Measurements from ENCODE around the gene SLC38A4. TPM values are rescaled to one million over a fixed set of nuclear protein-coding genes. Genes with fewer than 3 reads are reported as not detected.

SLC38A4 gene
- total RNA-seq, 3 donors from 2014 or later (not counting 1 experiment from before 2014, with no cell fraction given), result not detected

DNA sequence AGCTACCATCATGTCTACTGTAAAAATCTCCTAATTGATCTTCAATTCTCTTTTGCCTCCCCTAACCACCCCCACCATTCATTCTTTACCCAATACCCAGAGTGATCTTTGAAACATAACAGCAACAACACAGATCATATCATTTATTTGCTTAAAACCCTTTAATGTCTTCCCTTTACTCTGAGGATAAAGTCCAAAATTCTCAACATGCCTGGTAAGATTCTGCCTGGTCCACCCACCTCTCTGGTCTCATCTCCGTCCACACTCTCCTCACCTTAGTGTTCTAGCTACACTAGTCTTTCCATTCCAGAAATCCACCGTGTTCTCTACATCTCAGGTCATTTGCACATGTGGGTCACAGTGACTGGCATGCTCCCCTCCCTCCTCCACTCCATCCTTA, 27.7 kb downstream of the SLC38A4 start:
- Mint-ChIP-seq H3K9me3 (no peaks in the 10 kb centered on the region), H3K27ac (no peak overlapping the region), H3K36me3 (no peaks in the 10 kb centered on the region), H3K4me3 (no peak overlapping the region), H3K4me1 (no peaks in the 10 kb centered on the region), H3K27me3 (ENCODE audit: low read depth in 2 of 2) (peaks cover 6 to 38% of the 10 kb centered on the region in 2 donors)
- Histone ChIP-seq H3K36me3 (ENCODE audit: control insufficient read depth, insufficient read depth, low read length) (no peaks in the 10 kb centered on the region), H3K4me3 (ENCODE audit: low read length) (no peak overlapping the region), H3K27me3 (ENCODE audit: control insufficient read depth, insufficient read depth, low read length) (no peaks in the 10 kb centered on the region), H3K4me1 (ENCODE audit: control insufficient read depth, insufficient read depth, low read length) (no peaks in the 10 kb centered on the region), H3K9me3 (ENCODE audit: control insufficient read depth, insufficient read depth, low read length) (no peaks in the 10 kb centered on the region), H3K27ac (ENCODE audit: low read length) (no peak overlapping the region)
- DNase-seq (no peak), ATAC-seq (no peak)
- WGBS (ENCODE audit: insufficient coverage), result 95% methylated on average over 2 of the region's 2 CpGs
- TF ChIP-seq, protein P1, sequence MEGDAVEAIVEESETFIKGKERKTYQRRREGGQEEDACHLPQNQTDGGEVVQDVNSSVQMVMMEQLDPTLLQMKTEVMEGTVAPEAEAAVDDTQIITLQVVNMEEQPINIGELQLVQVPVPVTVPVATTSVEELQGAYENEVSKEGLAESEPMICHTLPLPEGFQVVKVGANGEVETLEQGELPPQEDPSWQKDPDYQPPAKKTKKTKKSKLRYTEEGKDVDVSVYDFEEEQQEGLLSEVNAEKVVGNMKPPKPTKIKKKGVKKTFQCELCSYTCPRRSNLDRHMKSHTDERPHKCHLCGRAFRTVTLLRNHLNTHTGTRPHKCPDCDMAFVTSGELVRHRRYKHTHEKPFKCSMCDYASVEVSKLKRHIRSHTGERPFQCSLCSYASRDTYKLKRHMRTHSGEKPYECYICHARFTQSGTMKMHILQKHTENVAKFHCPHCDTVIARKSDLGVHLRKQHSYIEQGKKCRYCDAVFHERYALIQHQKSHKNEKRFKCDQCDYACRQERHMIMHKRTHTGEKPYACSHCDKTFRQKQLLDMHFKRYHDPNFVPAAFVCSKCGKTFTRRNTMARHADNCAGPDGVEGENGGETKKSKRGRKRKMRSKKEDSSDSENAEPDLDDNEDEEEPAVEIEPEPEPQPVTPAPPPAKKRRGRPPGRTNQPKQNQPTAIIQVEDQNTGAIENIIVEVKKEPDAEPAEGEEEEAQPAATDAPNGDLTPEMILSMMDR (IDR thresholded peaks at IDR 0.05), result no peak
- intact Hi-C loops (cut with micrococcal nuclease), result no loop called here

DNA sequence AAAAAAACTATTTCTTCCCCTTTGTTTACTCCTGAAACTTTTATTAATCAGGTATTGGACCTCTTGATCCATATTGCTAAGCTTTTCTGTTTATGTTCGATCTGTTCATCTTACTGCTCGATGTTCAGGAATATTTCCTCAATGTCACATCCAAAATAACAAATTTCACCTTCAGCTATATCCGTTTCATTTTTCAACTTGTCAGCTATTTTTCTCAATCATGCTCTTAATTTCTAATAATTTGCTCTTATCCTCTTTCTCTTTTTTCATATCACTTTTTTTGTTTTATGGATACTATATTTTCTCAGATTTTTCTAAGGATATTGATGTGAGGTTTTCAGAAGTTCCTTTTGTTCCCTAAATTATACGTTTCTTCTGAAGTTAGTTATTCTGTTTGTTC, 29.8 kb downstream of the SLC38A4 start:
- no peak for DNase-seq
- no peaks in the 10 kb centered on the region for H3K9me3 ChIP-seq (ENCODE audit: control insufficient read depth, insufficient read depth, low read length)
- no peak overlapping the region for H3K4me3 Mint-ChIP-seq
- H3K27me3 ChIP-seq (ENCODE audit: control insufficient read depth, insufficient read depth, low read length), result no peaks in the 10 kb centered on the region
- intact Hi-C loops (cut with micrococcal nuclease), result no loop called here
- H3K27me3 Mint-ChIP-seq (ENCODE audit: low read depth in 2 of 2), result peaks cover 18 to 47% of the 10 kb centered on the region in 2 donors
- no peak for ATAC-seq
- H3K27ac ChIP-seq (ENCODE audit: low read length), result no peak overlapping the region
- no peaks in the 10 kb centered on the region for H3K9me3 Mint-ChIP-seq
- TF ChIP-seq, protein P1 (IDR thresholded peaks at IDR 0.05), result no peak
- no peaks in the 10 kb centered on the region for H3K4me1 Mint-ChIP-seq
- no peaks in the 10 kb centered on the region for H3K36me3 ChIP-seq (ENCODE audit: control insufficient read depth, insufficient read depth, low read length)
- H3K4me1 ChIP-seq (ENCODE audit: control insufficient read depth, insufficient read depth, low read length), result no peaks in the 10 kb centered on the region
- no peak overlapping the region for H3K27ac Mint-ChIP-seq
- H3K36me3 Mint-ChIP-seq, result no peaks in the 10 kb centered on the region
- 99% methylated on average over 4 of the region's 4 CpGs for WGBS (ENCODE audit: insufficient coverage)
- H3K4me3 ChIP-seq (ENCODE audit: low read length), result no peak overlapping the region

DNA sequence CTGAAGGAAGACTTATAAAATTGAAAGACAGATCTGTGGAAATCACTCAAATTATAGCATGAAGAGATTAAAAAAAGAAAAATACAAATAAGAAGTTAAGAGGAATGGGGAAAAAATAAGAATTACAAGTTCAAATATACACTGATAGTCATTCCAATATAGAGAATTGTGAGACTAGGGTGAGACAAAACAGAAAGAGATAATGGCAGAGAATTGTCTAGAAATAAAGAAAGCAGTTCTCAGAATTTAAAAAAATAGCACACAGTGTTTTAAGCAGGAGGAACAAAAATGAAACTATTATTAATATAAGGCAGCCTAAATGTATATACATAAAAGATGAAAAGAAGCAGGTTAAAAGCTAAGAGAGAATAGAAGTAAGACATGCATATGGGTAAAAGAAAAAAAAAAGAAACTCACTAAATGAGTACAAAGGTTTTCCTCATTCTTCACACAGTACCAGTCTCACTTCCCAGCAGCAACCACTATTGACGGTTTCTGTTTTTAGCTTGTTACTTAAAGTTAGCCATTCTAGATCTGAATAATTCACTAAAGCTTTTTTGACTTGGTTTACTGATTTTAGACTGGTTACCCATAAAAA, 31.1 kb downstream of the SLC38A4 start:
- H3K27me3 ChIP-seq (ENCODE audit: control insufficient read depth, insufficient read depth, low read length), result no peaks in the 10 kb centered on the region
- whole genome bisulfite sequencing (ENCODE audit: insufficient coverage), result 100% methylated on average over 1 of the region's 1 CpG
- H3K27ac ChIP-seq (ENCODE audit: low read length), result no peak overlapping the region
- H3K4me1 Mint-ChIP-seq, result no peaks in the 10 kb centered on the region
- H3K4me3 ChIP-seq (ENCODE audit: low read length), result no peak overlapping the region
- no peaks in the 10 kb centered on the region for H3K9me3 ChIP-seq (ENCODE audit: control insufficient read depth, insufficient read depth, low read length)
- no peak overlapping the region for H3K27ac Mint-ChIP-seq
- ATAC-seq (no peak), DNase-seq (no peak)
- no peak overlapping the region for H3K4me3 Mint-ChIP-seq
- intact Hi-C loops (cut with micrococcal nuclease), result no loop called here
- H3K36me3 ChIP-seq (ENCODE audit: control insufficient read depth, insufficient read depth, low read length), result no peaks in the 10 kb centered on the region
- H3K9me3 Mint-ChIP-seq, result no peaks in the 10 kb centered on the region
- H3K4me1 ChIP-seq (ENCODE audit: control insufficient read depth, insufficient read depth, low read length), result no peaks in the 10 kb centered on the region
- peaks cover 18 to 41% of the 10 kb centered on the region in 2 donors for H3K27me3 Mint-ChIP-seq (ENCODE audit: low read depth in 2 of 2)
- H3K36me3 Mint-ChIP-seq, result no peaks in the 10 kb centered on the region
- TF ChIP-seq, protein P1 (IDR thresholded peaks at IDR 0.05), result no peak

DNA sequence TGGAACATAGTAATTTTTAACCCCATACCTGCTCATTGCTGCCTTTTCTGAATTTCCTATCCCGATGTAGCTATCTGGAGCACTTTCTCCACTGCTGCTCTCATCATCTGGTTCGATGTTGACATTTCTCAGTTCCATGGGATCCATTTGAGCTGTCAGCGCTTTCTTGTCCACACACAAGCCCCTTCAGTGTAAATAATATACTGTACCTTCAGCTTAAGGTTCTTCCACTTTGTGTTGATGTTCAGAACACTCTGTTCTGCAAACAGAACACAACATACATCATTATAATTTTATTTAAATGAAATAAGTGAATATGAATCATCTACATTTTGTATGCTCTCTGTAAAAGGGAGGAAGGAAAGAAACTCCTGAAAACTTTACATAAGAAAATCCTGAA, 32.9 kb downstream of the SLC38A4 start:
- no peak overlapping the region for H3K4me3 ChIP-seq (ENCODE audit: low read length)
- Mint-ChIP-seq H3K27ac (no peak overlapping the region), H3K9me3 (no peaks in the 10 kb centered on the region), H3K36me3 (no peaks in the 10 kb centered on the region), H3K4me1 (no peaks in the 10 kb centered on the region), H3K27me3 (ENCODE audit: low read depth in 2 of 2) (peaks cover 18 to 38% of the 10 kb centered on the region in 2 donors), H3K4me3 (no peak overlapping the region)
- no peaks in the 10 kb centered on the region for H3K36me3 ChIP-seq (ENCODE audit: control insufficient read depth, insufficient read depth, low read length)
- H3K27ac ChIP-seq (ENCODE audit: low read length), result no peak overlapping the region
- TF ChIP-seq, protein P1 (IDR thresholded peaks at IDR 0.05), result no peak
- H3K4me1 ChIP-seq (ENCODE audit: control insufficient read depth, insufficient read depth, low read length), result no peaks in the 10 kb centered on the region
- H3K9me3 ChIP-seq (ENCODE audit: control insufficient read depth, insufficient read depth, low read length), result no peaks in the 10 kb centered on the region
- 97% methylated on average over 3 of the region's 3 CpGs for WGBS (ENCODE audit: insufficient coverage)
- no peaks in the 10 kb centered on the region for H3K27me3 ChIP-seq (ENCODE audit: control insufficient read depth, insufficient read depth, low read length)
- no peak for DNase-seq
- no peak for ATAC-seq
- intact Hi-C loops (cut with micrococcal nuclease), result no loop called here
